ENCODE measurements around the gene CAND2.

CAND2 gene

GRCh38 chr3:12766541-12766940 is 29.9 kb upstream of the CAND2 start:
- DNase-seq: no peak

GRCh38 chr3:12768579-12769527 is 27.6 kb upstream of the CAND2 start:
- DNase-seq: no peak
- H3K9me3 ChIP-seq (ENCODE audit: severe bottlenecking): no peaks in the 10 kb centered on the region
- no peak overlapping the region for H3K27ac ChIP-seq
- H3K36me3 ChIP-seq: no peaks in the 10 kb centered on the region
- H3K27me3 ChIP-seq (ENCODE audit: insufficient read depth, low read depth, severe bottlenecking): no peaks in the 10 kb centered on the region
- TF ChIP-seq CTCF (IDR thresholded peaks at IDR 0.05; ENCODE audit: low read depth, low read length): no peak
- no peak overlapping the region for H3K4me3 ChIP-seq (ENCODE audit: low read depth, low read length)

More at GRCh38 chr3:12766541-12766940, 29.9 kb upstream of the CAND2 start:
- no peak for TF ChIP-seq CTCF (IDR thresholded peaks at IDR 0.05; ENCODE audit: low read depth, low read length)
- Histone ChIP-seq H3K9me3 (ENCODE audit: severe bottlenecking) (no peaks in the 10 kb centered on the region), H3K36me3 (no peaks in the 10 kb centered on the region), H3K27ac (no peak overlapping the region), H3K27me3 (ENCODE audit: insufficient read depth, low read depth, severe bottlenecking) (no peaks in the 10 kb centered on the region), H3K4me3 (ENCODE audit: low read depth, low read length) (no peak overlapping the region)

GRCh38 chr3:12769761-12770160 is 26.7 kb upstream of the CAND2 start:
- no peak overlapping the region for H3K4me3 ChIP-seq (ENCODE audit: low read depth, low read length)
- H3K27ac ChIP-seq: no peak overlapping the region
- no peak for DNase-seq
- no peaks in the 10 kb centered on the region for H3K27me3 ChIP-seq (ENCODE audit: insufficient read depth, low read depth, severe bottlenecking)
- no peak for TF ChIP-seq CTCF (IDR thresholded peaks at IDR 0.05; ENCODE audit: low read depth, low read length)
- H3K9me3 ChIP-seq (ENCODE audit: severe bottlenecking): no peaks in the 10 kb centered on the region
- no peaks in the 10 kb centered on the region for H3K36me3 ChIP-seq

GRCh38 chr3:12771236-12771635 is 25.2 kb upstream of the CAND2 start:
- DNase-seq: no peak
- no peaks in the 10 kb centered on the region for H3K36me3 ChIP-seq
- H3K9me3 ChIP-seq (ENCODE audit: severe bottlenecking): no peaks in the 10 kb centered on the region
- no peak for TF ChIP-seq CTCF (IDR thresholded peaks at IDR 0.05; ENCODE audit: low read depth, low read length)
- peaks cover 3% of the 10 kb centered on the region for H3K27me3 ChIP-seq (ENCODE audit: insufficient read depth, low read depth, severe bottlenecking)
- H3K27ac ChIP-seq: no peak overlapping the region
- H3K4me3 ChIP-seq (ENCODE audit: low read depth, low read length): no peak overlapping the region

GRCh38 chr3:12772462-12772861 is 24.0 kb upstream of the CAND2 start:
- no peaks in the 10 kb centered on the region for H3K36me3 ChIP-seq
- no peak overlapping the region for H3K27ac ChIP-seq
- no peak for TF ChIP-seq CTCF (IDR thresholded peaks at IDR 0.05; ENCODE audit: low read depth, low read length)
- H3K4me3 ChIP-seq (ENCODE audit: low read depth, low read length): no peak overlapping the region
- no peak for DNase-seq
- no peaks in the 10 kb centered on the region for H3K9me3 ChIP-seq (ENCODE audit: severe bottlenecking)
- H3K27me3 ChIP-seq (ENCODE audit: insufficient read depth, low read depth, severe bottlenecking): peaks cover 3% of the 10 kb centered on the region
